NOMO-1 (cell line): ENCODE results near the gene FRAS1.
A peak's percentile ranks its signal among the peaks of the same experiment; 100 is the strongest.
"Not testable (repeated sequence)": the region's sequence is repeated elsewhere in the genome, so short reads cannot be mapped to it uniquely, and the experiment has no call there.

Source experiments
- DNase-seq, 2 experiments: peaks; one replicate each; lab custom pipeline; 2025; ENCODE audit not compliant: unreplicated experiment in 2 of 2; lab: John Stamatoyannopoulos, UW

FRAS1 gene

GRCh38 chr4:78057600-78058550, 752 bp downstream of the FRAS1 start:
- no peak for DNase-seq

- DNase-seq = no peak
Observed at GRCh38 chr4:78058591-78059523, 1.7 kb downstream of the FRAS1 start.

- DNase-seq = peak; percentile 22 to 37
Observed at GRCh38 chr4:78059524-78059889, 2.4 kb downstream of the FRAS1 start.

DNA sequence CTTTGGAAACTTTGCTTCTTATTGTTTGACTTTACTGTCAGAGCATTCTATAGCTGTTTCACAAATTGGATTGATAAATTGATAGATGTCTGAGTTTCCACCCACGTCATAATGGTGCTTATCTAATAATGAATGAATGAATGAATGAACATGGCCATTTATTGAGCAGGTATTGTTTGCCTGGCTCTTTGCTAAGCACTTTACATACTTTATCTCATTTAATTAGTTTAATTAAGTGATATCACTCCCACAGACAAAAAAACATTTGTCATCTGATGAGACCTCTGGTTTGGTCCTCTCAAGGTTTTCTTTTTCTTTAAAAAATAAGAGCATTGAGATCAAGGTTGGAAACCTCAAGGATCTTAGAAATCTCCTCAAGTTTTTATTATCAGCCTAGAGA, 2.8 kb downstream of the FRAS1 start:
- no peak for DNase-seq

DNA sequence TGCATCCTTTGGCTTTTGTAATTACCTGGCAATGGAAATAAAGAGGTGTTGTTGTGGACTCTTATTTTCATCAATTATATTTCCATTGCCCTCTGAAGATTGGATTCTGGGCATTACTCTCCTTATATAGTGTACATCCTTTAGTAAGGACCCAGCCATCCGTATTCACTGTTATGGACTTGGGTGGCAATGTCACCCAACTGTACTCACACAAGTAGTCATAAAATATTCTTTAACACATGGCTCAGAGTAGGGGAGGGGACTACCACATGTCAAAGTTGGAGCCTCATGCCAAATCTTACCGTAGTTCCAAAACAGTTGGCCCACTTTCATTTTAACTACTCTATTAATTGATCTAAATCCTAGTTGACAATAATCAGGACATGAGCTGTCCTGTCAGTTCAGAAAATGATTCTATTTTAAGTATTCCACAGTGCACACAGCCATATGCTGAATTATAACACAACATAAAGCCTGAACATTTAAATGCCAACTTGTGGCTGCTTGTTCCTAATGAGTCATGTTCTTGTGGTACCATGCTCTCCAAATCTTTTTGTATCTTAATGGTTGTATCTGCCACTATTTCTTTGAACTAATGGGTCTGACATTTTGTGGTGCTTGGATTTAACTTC, 4.9 kb downstream of the FRAS1 start:
- no peak for DNase-seq

- DNase-seq = no peak
Observed at GRCh38 chr4:78065508-78066192, 8.5 kb downstream of the FRAS1 start.

DNA sequence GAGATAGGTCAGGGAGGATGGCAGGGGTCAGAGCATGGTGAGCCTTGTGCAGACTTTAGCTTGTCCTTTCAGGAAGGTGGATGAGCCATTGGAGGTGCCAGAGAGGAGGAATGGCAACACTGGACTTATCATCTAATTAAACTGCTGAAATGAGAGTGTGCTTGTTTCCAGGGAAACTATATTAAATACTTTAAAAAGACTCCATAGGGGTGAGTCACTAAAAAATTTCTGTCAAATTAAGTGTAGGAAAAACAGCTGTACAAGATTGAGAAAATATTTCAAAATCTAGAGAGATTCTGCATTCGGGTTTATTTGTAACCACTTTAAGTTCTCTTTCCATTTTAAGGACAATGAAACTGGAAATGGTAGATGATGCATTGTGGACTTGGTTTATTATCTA, 11.4 kb downstream of the FRAS1 start:
- DNase-seq = no peak

GRCh38 chr4:78069319-78069718, 12.2 kb downstream of the FRAS1 start:
- DNase-seq = no peak

GRCh38 chr4:78069859-78070258, 12.7 kb downstream of the FRAS1 start:
- DNase-seq = no peak

- no peak for DNase-seq
Observed at GRCh38 chr4:78070731-78071282, 13.7 kb downstream of the FRAS1 start.

DNA sequence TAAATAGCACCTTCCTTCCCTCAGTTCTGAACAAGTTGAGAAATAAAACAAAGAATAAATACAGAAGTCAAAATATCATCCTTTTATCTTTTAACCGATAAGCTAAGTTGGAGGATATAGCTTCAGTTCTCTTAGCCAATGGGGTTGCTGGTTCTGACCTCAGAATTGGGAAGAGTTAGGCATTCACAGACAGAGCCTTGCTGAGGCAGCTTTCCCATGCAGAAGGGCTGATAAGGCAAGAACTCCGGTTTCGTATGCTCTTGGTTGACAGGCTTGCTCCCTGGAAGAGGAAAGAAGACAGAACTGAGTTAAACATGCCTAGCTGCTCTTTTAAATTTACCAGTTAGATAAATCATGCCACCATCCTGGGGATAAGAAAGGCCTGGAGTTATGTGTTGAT, 17.6 kb downstream of the FRAS1 start:
- no peak for DNase-seq

DNA sequence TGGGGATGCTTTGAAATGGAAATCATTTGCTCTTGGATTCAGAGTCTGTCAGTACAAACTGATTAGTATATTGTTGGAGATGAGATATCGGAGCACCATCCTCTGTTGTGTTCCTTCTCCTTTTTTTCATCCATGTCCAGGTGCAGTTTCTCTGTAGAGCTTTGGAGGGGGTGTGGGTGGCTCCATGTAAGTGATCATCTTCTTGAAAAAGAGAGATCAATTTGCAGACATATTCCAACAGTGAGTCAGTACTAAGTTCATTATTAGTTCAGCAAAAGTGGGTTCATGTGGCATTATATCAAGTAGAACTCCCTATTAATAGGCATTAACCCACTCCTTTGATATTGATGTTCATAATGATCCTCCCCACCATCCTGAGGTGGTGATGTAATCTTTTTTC, 18.9 kb downstream of the FRAS1 start:
- DNase-seq = no peak

DNA sequence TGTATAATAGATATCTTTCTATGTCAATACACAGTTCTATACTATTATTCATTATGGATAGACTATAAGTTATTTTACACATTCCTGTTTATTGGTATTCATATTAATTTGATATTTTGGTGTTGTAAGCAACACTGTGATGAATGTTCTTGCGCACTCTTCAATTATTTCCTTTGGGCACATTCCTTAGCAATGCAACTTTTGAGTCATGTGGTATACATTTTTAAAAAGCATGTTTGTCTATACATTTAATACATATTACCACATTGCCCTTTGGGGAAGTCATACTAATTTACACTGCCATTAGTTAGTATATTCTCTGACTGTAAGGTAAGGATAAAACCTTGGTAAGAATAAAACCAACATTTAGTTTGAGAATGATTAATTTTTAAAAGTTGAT, 21.0 kb downstream of the FRAS1 start:
- DNase-seq = no peak

- DNase-seq = no peak
Observed at GRCh38 chr4:78079726-78080430, 22.8 kb downstream of the FRAS1 start.

DNA sequence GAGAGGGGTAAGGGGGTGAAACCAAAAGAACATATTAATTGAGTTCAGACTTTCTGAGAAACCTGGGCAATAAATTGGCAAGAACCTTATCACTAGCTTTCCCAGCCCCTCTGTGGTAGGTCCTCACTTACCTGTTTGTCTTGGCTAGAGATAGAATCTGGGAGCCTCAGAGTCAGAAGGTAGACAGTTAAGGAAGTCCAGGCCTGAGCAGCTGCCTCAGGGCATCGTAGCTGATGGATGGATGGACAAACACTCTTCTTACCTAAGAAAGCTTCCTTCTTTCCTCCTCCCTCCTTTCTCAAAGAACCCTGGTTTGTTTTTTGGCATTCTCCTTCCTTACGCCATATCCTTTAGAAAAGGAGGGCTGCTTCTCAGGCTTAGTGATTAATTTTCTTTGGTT, 24.4 kb downstream of the FRAS1 start:
- no peak for DNase-seq

DNA sequence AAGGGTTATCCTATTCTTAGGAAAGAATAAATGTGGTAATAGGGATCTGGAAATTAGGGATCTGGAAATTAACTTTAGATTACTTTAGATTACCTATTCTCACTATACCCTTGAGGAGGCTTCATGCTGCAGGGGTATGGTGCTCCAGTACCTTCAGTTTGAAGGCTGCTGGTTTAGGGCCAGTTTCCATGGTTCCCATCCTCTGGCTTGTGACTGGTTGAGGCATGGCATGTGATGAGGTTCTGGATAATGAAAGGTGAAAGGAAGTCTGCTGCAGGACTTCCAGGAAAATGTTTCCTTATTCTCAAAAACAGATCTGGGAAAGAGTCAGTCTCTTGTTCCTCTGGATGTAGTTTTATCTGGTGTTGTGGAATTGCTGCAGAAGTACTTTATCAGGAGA, 25.9 kb downstream of the FRAS1 start:
- no peak for DNase-seq

DNA sequence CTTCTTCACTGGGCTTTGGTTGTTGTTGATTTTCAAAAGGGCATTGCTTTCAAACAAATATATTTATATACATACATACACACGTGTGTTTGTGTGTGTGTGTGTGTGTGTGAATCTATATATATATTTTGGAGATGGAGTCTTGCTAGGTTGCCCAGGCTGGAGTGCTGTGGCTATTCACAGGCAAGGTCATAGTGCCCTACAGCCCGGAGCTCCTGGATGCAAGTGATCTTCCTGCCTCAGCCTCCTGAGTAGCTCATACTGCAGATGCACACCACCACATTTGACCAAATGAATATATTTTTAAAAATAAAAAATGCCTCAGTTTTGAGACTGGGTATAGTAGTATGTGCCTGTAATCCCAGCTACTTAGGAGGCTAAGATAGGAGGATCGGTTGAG, 34.4 kb downstream of the FRAS1 start:
- DNase-seq = no peak

DNA sequence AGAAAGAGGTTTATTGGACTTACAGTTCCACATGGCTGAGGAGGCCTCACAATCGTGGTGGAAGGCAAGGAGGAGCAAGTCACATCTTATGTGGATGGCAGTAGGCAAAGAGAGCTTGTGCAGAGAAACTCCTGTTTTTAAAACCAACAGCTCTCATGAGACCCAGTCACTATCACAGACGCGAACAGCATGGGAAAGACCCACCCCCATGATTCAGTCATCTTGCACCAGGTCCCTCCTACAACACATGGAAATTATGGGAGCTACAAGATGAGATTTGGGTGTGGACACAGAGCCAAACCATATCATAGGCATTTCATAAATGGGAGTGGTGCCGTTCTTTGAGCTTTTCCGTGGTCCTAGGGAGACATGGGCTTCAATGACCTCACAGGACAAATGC, 35.2 kb downstream of the FRAS1 start:
- DNase-seq = not testable (repeated sequence)

DNA sequence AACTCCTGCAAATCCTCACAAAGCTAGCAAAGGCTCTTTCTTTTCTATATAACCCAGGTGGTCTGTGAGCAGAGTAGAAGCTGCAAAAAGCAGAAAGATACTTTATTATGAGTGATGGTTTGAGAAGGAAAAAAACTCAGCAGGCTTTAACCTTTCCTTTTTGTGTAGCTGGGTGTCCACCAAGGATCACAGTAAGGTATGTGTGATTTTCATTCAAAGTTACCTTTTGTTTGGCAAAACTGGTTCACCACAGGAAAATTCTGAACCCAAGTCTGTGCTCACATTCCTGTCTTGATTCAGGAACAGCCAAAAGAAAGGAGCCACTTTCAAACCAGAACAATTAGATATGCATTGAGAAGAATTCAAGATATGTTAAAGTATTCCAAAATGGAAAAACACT, 35.7 kb downstream of the FRAS1 start:
- DNase-seq = no peak

DNA sequence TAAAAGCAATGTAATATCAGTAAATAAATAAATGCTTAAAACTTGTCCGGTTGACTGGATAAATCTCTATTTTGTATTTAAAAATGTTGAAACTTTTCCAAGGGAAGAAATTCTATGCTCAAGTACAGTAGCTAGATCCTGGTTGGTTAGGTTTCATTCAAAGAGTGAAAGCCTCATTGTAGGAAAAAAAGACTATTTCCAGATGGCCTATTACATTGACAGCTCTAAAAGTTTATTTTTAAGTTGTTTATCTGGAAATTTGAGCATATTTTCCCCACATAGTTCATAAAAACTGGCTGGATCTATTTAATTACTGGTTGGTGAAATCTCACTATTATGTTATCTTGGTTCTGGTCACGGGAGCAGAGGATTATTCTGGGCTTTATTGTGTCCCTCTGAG, 38.0 kb downstream of the FRAS1 start:
- no peak for DNase-seq
